Measurements from ENCODE around the gene MT1H. TPM values are rescaled to one million over a fixed set of nuclear protein-coding genes. Genes with fewer than 3 reads are reported as not detected.

The MT1H gene
- polyA plus RNA-seq, 3 donors: 0.76 TPM; not detected in 2

DNA sequence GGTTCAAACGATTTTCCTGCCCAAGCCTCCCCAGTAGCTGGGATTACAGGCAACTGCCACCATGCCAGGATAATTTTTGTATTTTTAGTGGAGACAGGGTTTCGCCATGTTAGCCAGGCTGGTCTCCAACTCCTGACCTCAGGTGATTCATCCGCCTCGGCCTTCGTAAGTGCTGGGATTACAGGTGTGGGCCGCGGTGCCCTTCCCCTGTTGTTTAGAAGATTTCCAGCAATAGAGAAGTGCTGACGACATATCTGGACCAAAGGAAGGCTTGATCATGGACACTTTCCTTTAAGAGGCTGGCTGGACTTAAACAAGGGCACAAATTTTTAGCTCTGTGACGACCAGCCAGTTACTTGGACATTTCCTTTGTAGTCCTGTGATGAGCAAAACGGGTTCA, 38.4 kb upstream of the MT1H start:
- intact Hi-C loops (cut with micrococcal nuclease): no loop called here
- peaks cover 72 to 93% (median 89%) of the 10 kb centered on the region in 3 donors for H3K27me3 Mint-ChIP-seq (ENCODE audit: low read depth in 3 of 3)
- peak overlapping the region in 1 of 2 donors; percentile 94 for H3K4me3 Mint-ChIP-seq

DNA sequence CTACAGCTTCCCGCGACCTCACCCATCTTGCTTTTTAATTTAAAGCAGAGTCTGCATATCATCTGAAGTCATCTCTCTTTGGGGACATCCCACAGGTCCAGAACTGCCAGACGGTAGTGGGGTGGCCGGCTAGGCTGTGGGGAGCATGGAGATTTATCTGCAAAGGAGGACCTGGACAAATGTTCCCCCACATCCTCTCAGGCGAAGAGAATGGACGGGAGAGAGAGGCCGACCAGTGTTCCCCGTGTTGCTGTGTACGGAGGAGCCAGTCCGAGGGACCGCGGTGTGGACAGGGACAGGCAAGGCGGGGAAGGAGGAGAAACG, 37.8 kb upstream of the MT1H start:
- 12% methylated on average over 8 of the region's 14 CpGs for WGBS (ENCODE audit: insufficient coverage)
- Mint-ChIP-seq H3K4me3 (peak overlapping the region; percentile 68 to 94), H3K27ac (no peak overlapping the region), H3K27me3 (ENCODE audit: low read depth in 3 of 3) (peaks cover 73 to 93% (median 89%) of the 10 kb centered on the region in 3 donors), H3K4me1 (peaks cover 29% of the 10 kb centered on the region), H3K36me3 (peaks cover 0 to 9% of the 10 kb centered on the region in 2 donors), H3K9me3 (peaks cover 0 to 21% (median 8%) of the 10 kb centered on the region in 7 donors)
- peak overlapping the region; percentile 61 for H3K4me2 ChIP-seq (replicated peaks; ENCODE audit: extremely low read depth, low read length, poor library complexity, severe bottlenecking)
- H3K79me2 ChIP-seq (ENCODE audit: insufficient read depth, low read length): no peaks in the 10 kb centered on the region
- intact Hi-C loops (cut with micrococcal nuclease): no loop called here
- H3K27me3 ChIP-seq (ENCODE audit: control insufficient read depth in 2 of 2, insufficient read depth in 2 of 2, low read length in 2 of 2): peaks cover 61 to 84% of the 10 kb centered on the region in 2 donors
- no peak for DNase-seq
- no peaks in the 10 kb centered on the region for H4K20me1 ChIP-seq (ENCODE audit: insufficient read depth, low read length)
- no peak overlapping the region for H3K9ac ChIP-seq (ENCODE audit: insufficient read depth, low read length, poor library complexity, severe bottlenecking)
- H3K36me3 ChIP-seq (replicated peaks in 1 of 2; ENCODE audit: control insufficient read depth in 1 of 2, insufficient read depth in 2 of 2, low read length in 2 of 2): no peaks in the 10 kb centered on the region
- no peak overlapping the region for H3K27ac ChIP-seq (ENCODE audit: low read depth in 1 of 2, low read length in 2 of 2)
- H2AFZ ChIP-seq (ENCODE audit: insufficient read depth, low read depth, low read length, poor library complexity, severe bottlenecking): peak overlapping the region; percentile 68
- H3K4me3 ChIP-seq (replicated peaks in 1 of 3; ENCODE audit: low read depth in 2 of 3, low read length in 3 of 3): peak overlapping the region; percentile 18 to 69 (median 36)
- peaks cover 0 to 46% of the 10 kb centered on the region in 2 donors for H3K9me3 ChIP-seq (replicated peaks in 1 of 2; ENCODE audit: control insufficient read depth in 1 of 2, insufficient read depth in 1 of 2, low read length in 2 of 2)
- TF ChIP-seq, protein P1, sequence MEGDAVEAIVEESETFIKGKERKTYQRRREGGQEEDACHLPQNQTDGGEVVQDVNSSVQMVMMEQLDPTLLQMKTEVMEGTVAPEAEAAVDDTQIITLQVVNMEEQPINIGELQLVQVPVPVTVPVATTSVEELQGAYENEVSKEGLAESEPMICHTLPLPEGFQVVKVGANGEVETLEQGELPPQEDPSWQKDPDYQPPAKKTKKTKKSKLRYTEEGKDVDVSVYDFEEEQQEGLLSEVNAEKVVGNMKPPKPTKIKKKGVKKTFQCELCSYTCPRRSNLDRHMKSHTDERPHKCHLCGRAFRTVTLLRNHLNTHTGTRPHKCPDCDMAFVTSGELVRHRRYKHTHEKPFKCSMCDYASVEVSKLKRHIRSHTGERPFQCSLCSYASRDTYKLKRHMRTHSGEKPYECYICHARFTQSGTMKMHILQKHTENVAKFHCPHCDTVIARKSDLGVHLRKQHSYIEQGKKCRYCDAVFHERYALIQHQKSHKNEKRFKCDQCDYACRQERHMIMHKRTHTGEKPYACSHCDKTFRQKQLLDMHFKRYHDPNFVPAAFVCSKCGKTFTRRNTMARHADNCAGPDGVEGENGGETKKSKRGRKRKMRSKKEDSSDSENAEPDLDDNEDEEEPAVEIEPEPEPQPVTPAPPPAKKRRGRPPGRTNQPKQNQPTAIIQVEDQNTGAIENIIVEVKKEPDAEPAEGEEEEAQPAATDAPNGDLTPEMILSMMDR (IDR thresholded peaks at IDR 0.05): no peak
- peaks cover 8 to 14% of the 10 kb centered on the region in 2 donors for H3K4me1 ChIP-seq (ENCODE audit: control insufficient read depth in 1 of 2, insufficient read depth in 2 of 2, low read length in 2 of 2)

More for the DNA sequence above, 38.4 kb upstream of the MT1H start:
- WGBS (ENCODE audit: insufficient coverage): 100% methylated on average over 1 of the region's 10 CpGs
- Histone ChIP-seq H3K4me1 (ENCODE audit: control insufficient read depth in 1 of 2, insufficient read depth in 2 of 2, low read length in 2 of 2) (peaks cover 10 to 20% of the 10 kb centered on the region in 2 donors), H3K4me2 (replicated peaks; ENCODE audit: extremely low read depth, low read length, poor library complexity, severe bottlenecking) (no peak overlapping the region), H3K9me3 (replicated peaks in 1 of 2; ENCODE audit: control insufficient read depth in 1 of 2, insufficient read depth in 1 of 2, low read length in 2 of 2) (peaks cover 0 to 40% of the 10 kb centered on the region in 2 donors), H3K27me3 (ENCODE audit: control insufficient read depth in 2 of 2, insufficient read depth in 2 of 2, low read length in 2 of 2) (peaks cover 55 to 84% of the 10 kb centered on the region in 2 donors), H2AFZ (ENCODE audit: insufficient read depth, low read depth, low read length, poor library complexity, severe bottlenecking) (no peak overlapping the region), H4K20me1 (ENCODE audit: insufficient read depth, low read length) (no peaks in the 10 kb centered on the region), H3K4me3 (replicated peaks in 1 of 3; ENCODE audit: low read depth in 2 of 3, low read length in 3 of 3) (no peak overlapping the region), H3K27ac (ENCODE audit: low read depth in 1 of 2, low read length in 2 of 2) (no peak overlapping the region), H3K9ac (ENCODE audit: insufficient read depth, low read length, poor library complexity, severe bottlenecking) (no peak overlapping the region), H3K36me3 (replicated peaks in 1 of 2; ENCODE audit: control insufficient read depth in 1 of 2, insufficient read depth in 2 of 2, low read length in 2 of 2) (no peaks in the 10 kb centered on the region), H3K79me2 (ENCODE audit: insufficient read depth, low read length) (no peaks in the 10 kb centered on the region)
- TF ChIP-seq, protein P1 (IDR thresholded peaks at IDR 0.05): no peak
- peaks cover 0 to 23% (median 8%) of the 10 kb centered on the region in 7 donors for H3K9me3 Mint-ChIP-seq
- peaks cover 0 to 9% of the 10 kb centered on the region in 2 donors for H3K36me3 Mint-ChIP-seq
- no peak overlapping the region for H3K27ac Mint-ChIP-seq
- no peak for DNase-seq
- peaks cover 35% of the 10 kb centered on the region for H3K4me1 Mint-ChIP-seq
